OCI-LY1 (cell line): ENCODE data around the gene MLPH.

Experiments used
- H2AFZ ChIP-seq: fragments of 200-600 bp; sonication (generic), shearing (Covaris generic); 2 replicates; pipeline ENCODE4 v1.6.0; 2014; ENCODE audit warnings: antibody characterized with exemption, mild to moderate bottlenecking, low read length
- H3F3A ChIP-seq: fragments of 200-600 bp; sonication (generic), shearing (Covaris generic); 2 replicates; pipeline ENCODE4 v1.6.0; 2014; ENCODE audit warnings: mild to moderate bottlenecking, antibody characterized with exemption, low read length, moderate library complexity; ENCODE audit not compliant: insufficient read depth
- H3K27ac ChIP-seq: fragments of 200-600 bp; sonication (generic); 2 replicates; pipeline ENCODE4 v1.5.1; 2014; ENCODE audit warnings: low read length, mixed run types, mild to moderate bottlenecking, low read depth; ENCODE audit not compliant: poor library complexity, severe bottlenecking
- H3K27me3 ChIP-seq: fragments of 200-600 bp; sonication (generic); 2 replicates; pipeline ENCODE4 v1.6.0; 2014; ENCODE audit warnings: antibody characterized with exemption, mild to moderate bottlenecking, low read length, moderate library complexity; ENCODE audit not compliant: insufficient read depth
- H3K36me3 ChIP-seq: fragments of 200-600 bp; sonication (generic); 2 replicates; pipeline ENCODE4 v1.6.1; 2014; ENCODE audit warnings: mild to moderate bottlenecking, antibody characterized with exemption, low read length, moderate library complexity, mixed read lengths; ENCODE audit not compliant: insufficient read depth
- H3K4me1 ChIP-seq: fragments of 200-600 bp; sonication (generic); 2 replicates; pipeline ENCODE4 v1.5.1; 2014; ENCODE audit warnings: mild to moderate bottlenecking, low read length, moderate library complexity; ENCODE audit not compliant: insufficient read depth, severe bottlenecking
- H3K4me2 ChIP-seq: fragments of 200-600 bp; sonication (generic), shearing (Covaris generic); 2 replicates; pipeline ENCODE4 v1.6.1; 2014; ENCODE audit warnings: low read length
- H3K4me3 ChIP-seq: fragments of 200-600 bp; sonication (generic); 2 replicates; pipeline ENCODE4 v1.5.1; 2014; ENCODE audit warnings: low read length, low read depth, mild to moderate bottlenecking, mixed read lengths; ENCODE audit not compliant: poor library complexity, severe bottlenecking
- H3K79me2 ChIP-seq: fragments of 200-600 bp; shearing (Covaris generic); 2 replicates; pipeline ENCODE4 v1.6.1; 2016; ENCODE audit warnings: mixed run types, low read length, mixed read lengths; ENCODE audit not compliant: insufficient read depth
- H3K9ac ChIP-seq: fragments of 200-600 bp; sonication (generic), shearing (Covaris generic); 2 replicates; pipeline ENCODE4 v1.6.1; 2014; ENCODE audit warnings: mild to moderate bottlenecking, low read length, mixed read lengths
- H3K9me2 ChIP-seq: fragments of 200-600 bp; sonication (generic), shearing (Covaris generic); 2 replicates; pipeline ENCODE4 v1.6.1; 2014; ENCODE audit warnings: low read depth, mild to moderate bottlenecking, low read length, mixed read lengths
- H3K9me3 ChIP-seq: fragments of 200-600 bp; shearing (Covaris generic); 2 replicates; pipeline ENCODE4 v1.6.1; 2014; ENCODE audit warnings: low read length, mixed read lengths
- H4K20me1 ChIP-seq: fragments of 200-600 bp; sonication (generic), shearing (Covaris generic); 2 replicates; pipeline ENCODE4 v1.6.0; 2016; ENCODE audit warnings: mild to moderate bottlenecking, low read length; ENCODE audit not compliant: insufficient read depth
- EZH2 ChIP-seq: fragments of 200-600 bp; sonication (generic), shearing (Covaris generic); IDR thresholded peaks from 2 replicates; pipeline ENCODE4 v1.8.0; 2017; ENCODE audit warnings: borderline replicate concordance, mixed run types, mild to moderate bottlenecking, antibody characterized with exemption, low read length, moderate library complexity, mixed read lengths
- TF ChIP-seq, protein P1 (sequence below): fragments of 200-600 bp; sonication (generic), shearing (Covaris generic); IDR thresholded peaks from 2 replicates; pipeline ENCODE4 v1.5.1; 2017; ENCODE audit warnings: mild to moderate bottlenecking, antibody characterized with exemption, low read length, moderate library complexity, mixed read lengths

MLPH gene

DNA sequence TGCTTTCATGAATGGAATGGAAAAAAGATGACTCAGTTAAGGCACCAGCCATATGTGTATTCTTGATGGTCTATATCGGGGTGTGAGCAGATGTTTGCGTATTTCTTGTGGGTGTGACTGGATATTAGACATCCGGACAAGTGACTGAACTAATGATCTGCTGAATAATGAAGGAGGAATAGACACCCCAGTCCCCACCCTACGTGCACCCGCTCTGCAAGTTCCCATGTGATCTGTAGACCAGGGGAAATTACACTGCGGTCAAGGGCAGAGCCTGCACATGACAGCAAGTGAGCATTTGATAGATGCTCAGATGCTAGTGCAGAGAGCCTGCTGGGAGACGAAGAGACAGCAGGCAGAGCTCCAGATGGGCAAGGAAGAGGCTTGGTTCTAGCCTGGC lies 66.9 kb downstream of the MLPH start:
- 0 out of 2 replicates have a peak, but pooled peaks cover 5% of the 10 kb centered on the region for H3K9me3 ChIP-seq
- H2AFZ ChIP-seq: no peak overlapping the region
- no peak for TF ChIP-seq EZH2
- TF ChIP-seq, protein P1, sequence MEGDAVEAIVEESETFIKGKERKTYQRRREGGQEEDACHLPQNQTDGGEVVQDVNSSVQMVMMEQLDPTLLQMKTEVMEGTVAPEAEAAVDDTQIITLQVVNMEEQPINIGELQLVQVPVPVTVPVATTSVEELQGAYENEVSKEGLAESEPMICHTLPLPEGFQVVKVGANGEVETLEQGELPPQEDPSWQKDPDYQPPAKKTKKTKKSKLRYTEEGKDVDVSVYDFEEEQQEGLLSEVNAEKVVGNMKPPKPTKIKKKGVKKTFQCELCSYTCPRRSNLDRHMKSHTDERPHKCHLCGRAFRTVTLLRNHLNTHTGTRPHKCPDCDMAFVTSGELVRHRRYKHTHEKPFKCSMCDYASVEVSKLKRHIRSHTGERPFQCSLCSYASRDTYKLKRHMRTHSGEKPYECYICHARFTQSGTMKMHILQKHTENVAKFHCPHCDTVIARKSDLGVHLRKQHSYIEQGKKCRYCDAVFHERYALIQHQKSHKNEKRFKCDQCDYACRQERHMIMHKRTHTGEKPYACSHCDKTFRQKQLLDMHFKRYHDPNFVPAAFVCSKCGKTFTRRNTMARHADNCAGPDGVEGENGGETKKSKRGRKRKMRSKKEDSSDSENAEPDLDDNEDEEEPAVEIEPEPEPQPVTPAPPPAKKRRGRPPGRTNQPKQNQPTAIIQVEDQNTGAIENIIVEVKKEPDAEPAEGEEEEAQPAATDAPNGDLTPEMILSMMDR: no peak
- H3K9ac ChIP-seq: no peak overlapping the region
- H3F3A ChIP-seq: no peaks in the 10 kb centered on the region
- H3K27me3 ChIP-seq: peaks cover 18% of the 10 kb centered on the region
- H3K9me2 ChIP-seq: no peaks in the 10 kb centered on the region
- H3K4me3 ChIP-seq: no peak overlapping the region
- no peaks in the 10 kb centered on the region for H3K79me2 ChIP-seq
- no peaks in the 10 kb centered on the region for H3K36me3 ChIP-seq
- no peaks in the 10 kb centered on the region for H4K20me1 ChIP-seq
- no peaks in the 10 kb centered on the region for H3K4me1 ChIP-seq
- H3K27ac ChIP-seq: no peak overlapping the region
- H3K4me2 ChIP-seq: no peak overlapping the region

DNA sequence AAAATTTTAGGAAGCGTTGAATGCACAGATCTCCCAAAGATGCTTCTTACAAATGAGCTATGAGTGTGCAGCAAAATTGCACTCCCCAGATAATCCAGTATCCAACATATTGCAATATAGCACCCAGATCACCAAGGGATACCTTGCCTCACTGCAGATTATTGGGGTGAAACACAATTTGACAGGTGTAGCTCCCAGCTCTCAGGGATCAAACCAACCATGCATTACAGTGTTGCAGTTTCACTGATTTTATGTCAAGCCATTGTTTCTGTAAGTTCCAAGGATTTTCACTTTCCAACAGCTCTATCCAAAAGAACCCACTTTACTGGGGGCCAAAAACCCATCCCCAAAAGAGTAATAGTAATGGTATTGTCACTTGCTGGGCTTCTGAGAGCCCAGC lies 68.5 kb downstream of the MLPH start:
- Histone ChIP-seq H3K4me3 (no peak overlapping the region), H4K20me1 (no peaks in the 10 kb centered on the region), H3K4me2 (no peak overlapping the region), H3K9ac (no peak overlapping the region), H3K9me2 (no peaks in the 10 kb centered on the region), H2AFZ (no peak overlapping the region), H3K27ac (no peak overlapping the region), H3K4me1 (no peaks in the 10 kb centered on the region), H3K79me2 (no peaks in the 10 kb centered on the region), H3K36me3 (no peaks in the 10 kb centered on the region), H3F3A (no peaks in the 10 kb centered on the region), H3K9me3 (0 out of 2 replicates have a peak, but pooled peaks cover 5% of the 10 kb centered on the region), H3K27me3 (peaks cover 7% of the 10 kb centered on the region)
- no peak for TF ChIP-seq EZH2
- TF ChIP-seq, protein P1: no peak

DNA sequence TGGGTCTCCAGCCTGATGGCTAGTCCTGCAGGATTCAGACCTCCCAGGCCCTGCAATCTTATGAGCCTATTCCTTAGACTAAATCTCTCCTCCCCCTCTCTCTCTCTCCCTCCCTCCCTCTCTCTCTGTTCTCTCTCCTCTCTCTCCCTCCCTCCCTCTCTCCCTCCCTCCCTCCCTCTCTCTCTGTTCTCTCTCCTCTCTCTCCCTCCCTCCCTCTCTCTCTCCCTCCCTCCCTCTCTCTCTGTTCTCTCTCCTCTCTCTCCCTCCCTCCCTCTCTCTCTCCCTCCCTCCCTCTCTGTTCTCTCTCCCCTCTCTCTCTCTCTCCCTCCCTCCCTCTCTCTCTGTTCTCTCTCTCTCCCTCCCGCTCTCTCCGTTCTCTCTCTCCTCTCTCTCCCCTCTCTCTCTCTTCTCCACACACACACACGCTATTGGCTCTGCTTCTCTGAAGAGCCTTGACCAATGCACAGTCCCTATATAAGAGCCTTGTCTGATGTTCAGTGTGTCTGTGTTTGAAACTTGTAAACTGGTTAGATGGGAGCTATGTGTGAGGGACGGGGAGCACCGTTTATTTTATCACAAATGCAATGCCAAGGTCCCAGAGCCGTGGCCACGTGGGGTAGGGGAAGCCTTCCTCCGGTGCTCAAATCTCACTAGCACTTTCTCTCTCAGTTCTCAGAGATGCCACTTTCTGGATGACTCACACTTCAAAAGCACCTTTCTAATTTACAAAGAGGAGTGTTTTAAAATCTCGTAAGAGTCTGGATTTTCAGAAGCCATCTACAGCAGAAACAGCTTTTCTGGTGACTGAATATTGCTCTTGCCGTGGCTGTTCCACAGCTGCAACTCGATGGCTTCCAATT lies 70.0 kb downstream of the MLPH start:
- Histone ChIP-seq H3F3A (no peaks in the 10 kb centered on the region), H3K9me3 (0 out of 2 replicates have a peak, but pooled peaks cover 5% of the 10 kb centered on the region), H2AFZ (no peak overlapping the region), H4K20me1 (no peaks in the 10 kb centered on the region), H3K27me3 (peaks cover 4% of the 10 kb centered on the region; the same call in 1 of the 2 replicates), H3K4me1 (no peaks in the 10 kb centered on the region), H3K4me2 (no peak overlapping the region), H3K4me3 (no peak overlapping the region), H3K9ac (no peak overlapping the region), H3K79me2 (no peaks in the 10 kb centered on the region), H3K36me3 (no peaks in the 10 kb centered on the region), H3K9me2 (no peaks in the 10 kb centered on the region), H3K27ac (no peak overlapping the region)
- TF ChIP-seq EZH2: no peak
- TF ChIP-seq, protein P1: no peak
